ENCODE measurements around the gene HSDL2.
"Not testable (repeated sequence)": the region's sequence is repeated elsewhere in the genome, so short reads cannot be mapped to it uniquely, and the experiment has no call there.

GRCh38 chr9:112373666-112374065 lies 6.2 kb upstream of the HSDL2 start:
- not testable (repeated sequence) for TF ChIP-seq CTCF (conservative IDR thresholded peaks at IDR 0.05; ENCODE audit: low read length); EZH2phosphoT487 (IDR thresholded peaks at IDR 0.05; ENCODE audit: borderline replicate concordance)

All from Loucy (cell line).